GM12878 (cell line): ENCODE measurements around the gene PPP1R7. TPM values are rescaled to one million over a fixed set of nuclear protein-coding genes. Genes with fewer than 3 reads are reported as not detected.

ENCODE experiments used
- ATAC-seq: fragments of 200-7000 bp; cut with Tn5 transposase; 3 replicates; pipeline ENCODE4 v1.9.1; 2020; ENCODE audit warnings: mild to moderate bottlenecking, moderate library complexity
- BruUV-seq: library from RNA; stranded (reverse); fragments of 400-500 nt; replicated peaks from 2 replicates; lab custom pipeline; 2021; lab: Mats Ljungman, UMichigan
- CTCF ChIA-PET: fragments of 300-600 bp; sonication (Branson Sonifier 250); formaldehyde crosslinking; extraction: SDS; loops from one replicate; lab custom pipeline; 2021; ENCODE audit warnings: inconsistent platforms; lab: Yijun Ruan, JAX
- POLR2A ChIA-PET: fragments of 350-600 bp; formaldehyde crosslinking; extraction: SDS; loops from one replicate; lab custom pipeline; 2021; ENCODE audit warnings: inconsistent platforms; lab: Charles Lee
- RAD21 ChIA-PET: fragments of 300-600 bp; sonication (Branson Sonifier 250); formaldehyde crosslinking; loops from one replicate; lab custom pipeline; 2023; ENCODE audit warnings: antibody characterized with exemption; ENCODE audit not compliant: unreplicated experiment; lab: Charles Lee
- SMC1A ChIA-PET: fragments of 300-600 bp; sonication (Branson Sonifier 250); formaldehyde crosslinking; loops from one replicate; lab custom pipeline; 2023; ENCODE audit not compliant: unreplicated experiment, uncharacterized antibody; lab: Charles Lee
- DNase-seq: peaks from one replicate; pipeline ENCODE4 v3.0.0-alpha.2; 2011; ENCODE audit warnings: low read depth, low spot score
- FAIRE-seq: peaks from 3 replicates; lab custom pipeline; 2011; peaks lifted over from hg19 to GRCh38; lab: Jason Lieb, UNC
- H2AFZ ChIP-seq: 2 replicates; pipeline ENCODE4 v1.6.0; 2011; ENCODE audit warnings: low read depth, low read length, control low read depth; ENCODE audit not compliant: control insufficient read depth
- H3K27ac ChIP-seq: 2 replicates; pipeline ENCODE4 v1.5.1; 2011; ENCODE audit warnings: control low read depth; ENCODE audit not compliant: control insufficient read depth, insufficient read depth
- H3K27me3 ChIP-seq, 2 experiments: replicated peaks in 1 of 2; 2 replicates each; pipeline versions ENCODE4 v1.6.0 to v1.6.1; 2011; ENCODE audit warnings: low read length in 1 of 2; ENCODE audit not compliant: control insufficient read depth in 2 of 2, insufficient read depth in 2 of 2
- H3K36me3 ChIP-seq, 2 experiments: 2 replicates each; pipeline ENCODE4 v1.5.1; 2011; ENCODE audit warnings: low read length in 1 of 2; ENCODE audit not compliant: control insufficient read depth in 2 of 2, insufficient read depth in 2 of 2
- H3K4me1 ChIP-seq: 2 replicates; pipeline ENCODE4 v1.6.1; 2011; ENCODE audit warnings: mild to moderate bottlenecking, low read length, moderate library complexity, mixed read lengths; ENCODE audit not compliant: control insufficient read depth, insufficient read depth
- H3K4me2 ChIP-seq: 2 replicates; pipeline ENCODE4 v1.6.0; 2011; ENCODE audit warnings: control low read depth; ENCODE audit not compliant: control insufficient read depth, insufficient read depth
- H3K4me3 ChIP-seq: fragments of 200-600 bp; sonication (generic); 2 replicates; pipeline ENCODE4 v1.5.1; 2016
- H3K79me2 ChIP-seq: 2 replicates; pipeline ENCODE4 v1.6.0; 2011; ENCODE audit warnings: low read length; ENCODE audit not compliant: control insufficient read depth, insufficient read depth
- H3K9ac ChIP-seq: 2 replicates; pipeline ENCODE4 v1.8.0; 2011; ENCODE audit warnings: low read length, control low read depth, mixed read lengths; ENCODE audit not compliant: control insufficient read depth, insufficient read depth
- H3K9me3 ChIP-seq: replicated peaks from 3 replicates; pipeline ENCODE4 v1.5.1; 2011; ENCODE audit warnings: mild to moderate bottlenecking, low read length; ENCODE audit not compliant: control insufficient read depth, insufficient read depth
- H4K20me1 ChIP-seq: 2 replicates; pipeline ENCODE4 v1.6.0; 2011; ENCODE audit not compliant: control insufficient read depth, insufficient read depth
- CEBPB ChIP-seq, 2 experiments: fragments of 150-350 bp in 1 of 2; IDR thresholded peaks; 2 replicates each; pipeline ENCODE4 v1.6.1; 2012 to 2014; ENCODE audit warnings: low read depth in 2 of 2, low read length in 2 of 2, borderline replicate concordance in 1 of 2, inconsistent platforms in 1 of 2
- CHD1 ChIP-seq: IDR thresholded peaks from 2 replicates; pipeline ENCODE4 v1.6.1; 2012; ENCODE audit warnings: low read depth, low read length, improper control_type of control experiment
- FOXK2 ChIP-seq: fragments of 450-650 bp; IDR thresholded peaks from 2 replicates; pipeline ENCODE4 v1.6.1; 2017; ENCODE audit warnings: mild to moderate bottlenecking, moderate library complexity
- SPI1 ChIP-seq: IDR thresholded peaks from 2 replicates; pipeline ENCODE4 v1.6.1; 2011; ENCODE audit warnings: low read depth, mild to moderate bottlenecking, low read length, moderate library complexity, borderline replicate concordance; ENCODE audit not compliant: insufficient read depth
- WGBS: methylation state at CpG from one replicate; pipeline ENCODE4 v1.1.6; 2016; ENCODE audit warnings: low lambda C conversion rate; ENCODE audit not compliant: insufficient replicate concordance, insufficient coverage; ENCODE audit errors: missing lambda C conversion rate; 5-methylcytosine and 5-hydroxymethylcytosine counted together
- in situ Hi-C: fragments of 300-500 bp; cut with MboI; formaldehyde crosslinking; loops from 9 replicates; pipeline ENCODE4 v1.14.3; 2018; ENCODE audit warnings: mixed read lengths
- intact Hi-C: fragments of 100-400 bp; cut with micrococcal nuclease; formaldehyde crosslinking; loops from one replicate; pipeline ENCODE4 v1.14.2; 2022; ENCODE audit not compliant: unreplicated experiment
- polyA plus RNA-seq, 11 experiments: library from polyadenylated mRNA; depleted of rRNA in 4 of 11; unstranded in 6 of 11; stranded (reverse) in 5 of 11; fragments of >200 nt; fragmentation: Nextera tagmentation in 4 of 11; fragmentation: Illumina TruSeq in 1 of 11; extraction: Ambion mirVana in 4 of 11; extraction: Trizol in 1 of 11; gene quantifications; 1 replicate in 1 of 11; 2 replicates in 10 of 11; pipeline versions ENCODE4 v1.2.1 to v1.2.3, GENCODE V29; 2011 to 2016; ENCODE audit warnings: inconsistent platforms in 2 of 11, missing spikeins in 2 of 11, low read depth in 1 of 11
- total RNA-seq, 4 experiments: library from RNA; depleted of rRNA in 3 of 4; stranded (reverse); fragments of >200 nt in 3 of 4; fragmentation: Illumina TruSeq in 1 of 4; extraction: Trizol in 1 of 4; gene quantifications; 2 replicates each; pipeline versions ENCODE4 v1.2.1 to v1.2.3, GENCODE V29; 2013 to 2021
- TF ChIP-seq, protein P1 (sequence below): fragments of 450-650 bp; formaldehyde crosslinking; IDR thresholded peaks from 2 replicates; pipeline ENCODE4 v1.4.0; 2022; ENCODE audit warnings: mild to moderate bottlenecking, moderate library complexity
- TF ChIP-seq, protein P2 (sequence below): IDR thresholded peaks from 2 replicates; pipeline ENCODE4 v1.6.1; 2012; ENCODE audit warnings: mild to moderate bottlenecking, low read depth, low read length
- TF ChIP-seq, protein P3 (sequence below): fragments of 450-650 bp; IDR thresholded peaks from 2 replicates; pipeline ENCODE4 v1.6.1; 2017; ENCODE audit warnings: mild to moderate bottlenecking, low read depth, inconsistent platforms; ENCODE audit not compliant: poor library complexity, severe bottlenecking

PPP1R7 gene
- total and polyA plus RNA-seq, 10 of the 15 experiments (the other 5 are each of a cell fraction or from before 2014, with no cell fraction given), result 78.5 to 174 (median 93.7) TPM

DNA sequence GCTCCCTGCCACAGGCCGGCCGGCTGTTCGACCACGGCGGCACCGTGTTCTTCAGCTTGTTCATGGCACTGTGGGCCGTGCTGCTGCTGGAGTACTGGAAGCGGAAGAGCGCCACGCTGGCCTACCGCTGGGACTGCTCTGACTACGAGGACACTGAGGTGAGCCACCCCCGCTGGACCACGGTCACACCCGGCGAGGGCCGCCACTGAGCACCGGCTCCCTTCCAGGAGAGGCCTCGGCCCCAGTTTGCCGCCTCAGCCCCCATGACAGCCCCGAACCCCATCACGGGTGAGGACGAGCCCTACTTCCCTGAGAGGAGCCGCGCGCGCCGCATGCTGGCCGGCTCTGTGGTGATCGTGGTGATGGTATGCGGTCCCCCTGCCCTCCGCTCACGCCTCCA lies 59.0 kb downstream of the PPP1R7 start:
- no peak overlapping the region for H3K4me3 ChIP-seq
- POLR2A ChIA-PET, result no interaction called here
- intact Hi-C loops (no loop called here), in situ Hi-C loops (no loop called here)
- CTCF ChIA-PET, result no interaction called here
- no peaks in the 10 kb centered on the region for H3K4me1 ChIP-seq
- no TSS peak for BruUV-seq
- RAD21 ChIA-PET, result no interaction called here
- SMC1A ChIA-PET, result no interaction called here
- no peaks in the 10 kb centered on the region for H3K27me3 ChIP-seq
- no peaks in the 10 kb centered on the region for H4K20me1 ChIP-seq
- TF ChIP-seq, protein P1, sequence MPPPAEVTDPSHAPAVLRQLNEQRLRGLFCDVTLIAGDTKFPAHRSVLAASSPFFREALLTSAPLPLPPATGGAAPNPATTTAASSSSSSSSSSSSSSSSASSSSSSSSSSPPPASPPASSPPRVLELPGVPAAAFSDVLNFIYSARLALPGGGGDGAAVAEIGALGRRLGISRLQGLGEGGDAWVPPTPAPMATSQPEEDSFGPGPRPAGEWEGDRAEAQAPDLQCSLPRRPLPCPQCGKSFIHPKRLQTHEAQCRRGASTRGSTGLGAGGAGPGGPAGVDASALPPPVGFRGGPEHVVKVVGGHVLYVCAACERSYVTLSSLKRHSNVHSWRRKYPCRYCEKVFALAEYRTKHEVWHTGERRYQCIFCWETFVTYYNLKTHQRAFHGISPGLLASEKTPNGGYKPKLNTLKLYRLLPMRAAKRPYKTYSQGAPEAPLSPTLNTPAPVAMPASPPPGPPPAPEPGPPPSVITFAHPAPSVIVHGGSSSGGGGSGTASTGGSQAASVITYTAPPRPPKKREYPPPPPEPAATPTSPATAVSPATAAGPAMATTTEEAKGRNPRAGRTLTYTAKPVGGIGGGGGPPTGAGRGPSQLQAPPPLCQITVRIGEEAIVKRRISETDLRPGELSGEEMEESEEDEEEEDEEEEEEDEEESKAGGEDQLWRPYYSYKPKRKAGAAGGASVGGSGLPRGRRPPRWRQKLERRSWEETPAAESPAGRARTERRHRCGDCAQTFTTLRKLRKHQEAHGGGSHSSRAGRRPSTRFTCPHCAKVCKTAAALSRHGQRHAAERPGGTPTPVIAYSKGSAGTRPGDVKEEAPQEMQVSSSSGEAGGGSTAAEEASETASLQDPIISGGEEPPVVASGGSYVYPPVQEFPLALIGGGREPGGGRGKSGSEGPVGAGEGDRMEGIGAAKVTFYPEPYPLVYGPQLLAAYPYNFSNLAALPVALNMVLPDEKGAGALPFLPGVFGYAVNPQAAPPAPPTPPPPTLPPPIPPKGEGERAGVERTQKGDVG (CRISPR knock-in tag), result no peak
- TF ChIP-seq, protein P2, sequence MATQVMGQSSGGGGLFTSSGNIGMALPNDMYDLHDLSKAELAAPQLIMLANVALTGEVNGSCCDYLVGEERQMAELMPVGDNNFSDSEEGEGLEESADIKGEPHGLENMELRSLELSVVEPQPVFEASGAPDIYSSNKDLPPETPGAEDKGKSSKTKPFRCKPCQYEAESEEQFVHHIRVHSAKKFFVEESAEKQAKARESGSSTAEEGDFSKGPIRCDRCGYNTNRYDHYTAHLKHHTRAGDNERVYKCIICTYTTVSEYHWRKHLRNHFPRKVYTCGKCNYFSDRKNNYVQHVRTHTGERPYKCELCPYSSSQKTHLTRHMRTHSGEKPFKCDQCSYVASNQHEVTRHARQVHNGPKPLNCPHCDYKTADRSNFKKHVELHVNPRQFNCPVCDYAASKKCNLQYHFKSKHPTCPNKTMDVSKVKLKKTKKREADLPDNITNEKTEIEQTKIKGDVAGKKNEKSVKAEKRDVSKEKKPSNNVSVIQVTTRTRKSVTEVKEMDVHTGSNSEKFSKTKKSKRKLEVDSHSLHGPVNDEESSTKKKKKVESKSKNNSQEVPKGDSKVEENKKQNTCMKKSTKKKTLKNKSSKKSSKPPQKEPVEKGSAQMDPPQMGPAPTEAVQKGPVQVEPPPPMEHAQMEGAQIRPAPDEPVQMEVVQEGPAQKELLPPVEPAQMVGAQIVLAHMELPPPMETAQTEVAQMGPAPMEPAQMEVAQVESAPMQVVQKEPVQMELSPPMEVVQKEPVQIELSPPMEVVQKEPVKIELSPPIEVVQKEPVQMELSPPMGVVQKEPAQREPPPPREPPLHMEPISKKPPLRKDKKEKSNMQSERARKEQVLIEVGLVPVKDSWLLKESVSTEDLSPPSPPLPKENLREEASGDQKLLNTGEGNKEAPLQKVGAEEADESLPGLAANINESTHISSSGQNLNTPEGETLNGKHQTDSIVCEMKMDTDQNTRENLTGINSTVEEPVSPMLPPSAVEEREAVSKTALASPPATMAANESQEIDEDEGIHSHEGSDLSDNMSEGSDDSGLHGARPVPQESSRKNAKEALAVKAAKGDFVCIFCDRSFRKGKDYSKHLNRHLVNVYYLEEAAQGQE, result no peak
- TF ChIP-seq, protein P3, sequence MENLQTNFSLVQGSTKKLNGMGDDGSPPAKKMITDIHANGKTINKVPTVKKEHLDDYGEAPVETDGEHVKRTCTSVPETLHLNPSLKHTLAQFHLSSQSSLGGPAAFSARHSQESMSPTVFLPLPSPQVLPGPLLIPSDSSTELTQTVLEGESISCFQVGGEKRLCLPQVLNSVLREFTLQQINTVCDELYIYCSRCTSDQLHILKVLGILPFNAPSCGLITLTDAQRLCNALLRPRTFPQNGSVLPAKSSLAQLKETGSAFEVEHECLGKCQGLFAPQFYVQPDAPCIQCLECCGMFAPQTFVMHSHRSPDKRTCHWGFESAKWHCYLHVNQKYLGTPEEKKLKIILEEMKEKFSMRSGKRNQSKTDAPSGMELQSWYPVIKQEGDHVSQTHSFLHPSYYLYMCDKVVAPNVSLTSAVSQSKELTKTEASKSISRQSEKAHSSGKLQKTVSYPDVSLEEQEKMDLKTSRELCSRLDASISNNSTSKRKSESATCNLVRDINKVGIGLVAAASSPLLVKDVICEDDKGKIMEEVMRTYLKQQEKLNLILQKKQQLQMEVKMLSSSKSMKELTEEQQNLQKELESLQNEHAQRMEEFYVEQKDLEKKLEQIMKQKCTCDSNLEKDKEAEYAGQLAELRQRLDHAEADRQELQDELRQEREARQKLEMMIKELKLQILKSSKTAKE, result no peak
- TF ChIP-seq CHD1 (no peak), SPI1 (no peak), CEBPB (IDR thresholded peaks at IDR 0.05; ENCODE audit: borderline replicate concordance in 1 of 2, low read depth in 2 of 2, low read length in 2 of 2) (no peak), FOXK2 (no peak)
- TF ChIP-seq, all 136 proteins: peak for 0
- Histone ChIP-seq H2AFZ (no peak overlapping the region), H3K27ac (no peak overlapping the region), H3K9me3 (no peaks in the 10 kb centered on the region), H3K4me2 (no peak overlapping the region), H3K36me3 (no peaks in the 10 kb centered on the region), H3K79me2 (no peaks in the 10 kb centered on the region), H3K9ac (no peak overlapping the region)
- ATAC-seq (no peak), DNase-seq (no peak), FAIRE-seq (no peak)
- WGBS, result 78% methylated on average over 23 of the region's 33 CpGs
